COLO668 (cell line): ENCODE data around the gene VSTM2B.

ENCODE experiments used
- DNase-seq: peaks from one replicate; lab custom pipeline; 2025; ENCODE audit not compliant: unreplicated experiment; lab: John Stamatoyannopoulos, UW

The VSTM2B gene

GRCh38 chr19:29495901-29496441, 29.8 kb upstream of the VSTM2B start:
- DNase-seq: no peak

DNA sequence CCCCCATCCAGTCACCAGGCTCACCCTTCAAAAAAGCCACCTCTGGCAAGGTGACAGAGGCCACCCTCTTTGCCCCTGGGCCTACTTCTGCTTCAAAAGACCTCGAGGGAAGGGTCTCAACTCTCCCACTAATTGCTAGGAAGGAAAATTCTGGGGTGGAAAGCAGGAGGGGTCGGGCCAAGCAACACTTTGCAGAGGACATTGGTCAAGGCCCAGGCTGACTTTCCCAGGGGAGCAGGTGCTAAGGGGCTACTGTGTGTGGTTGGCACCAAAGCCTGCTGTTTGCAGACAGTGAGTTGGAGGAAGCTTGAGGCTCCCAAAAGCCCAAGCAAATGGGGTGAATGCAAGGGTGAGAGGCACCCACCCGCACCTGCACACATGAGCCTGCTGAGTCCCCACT, 28.6 kb upstream of the VSTM2B start:
- DNase-seq: no peak

GRCh38 chr19:29497686-29498436, 27.9 kb upstream of the VSTM2B start:
- DNase-seq: no peak

DNA sequence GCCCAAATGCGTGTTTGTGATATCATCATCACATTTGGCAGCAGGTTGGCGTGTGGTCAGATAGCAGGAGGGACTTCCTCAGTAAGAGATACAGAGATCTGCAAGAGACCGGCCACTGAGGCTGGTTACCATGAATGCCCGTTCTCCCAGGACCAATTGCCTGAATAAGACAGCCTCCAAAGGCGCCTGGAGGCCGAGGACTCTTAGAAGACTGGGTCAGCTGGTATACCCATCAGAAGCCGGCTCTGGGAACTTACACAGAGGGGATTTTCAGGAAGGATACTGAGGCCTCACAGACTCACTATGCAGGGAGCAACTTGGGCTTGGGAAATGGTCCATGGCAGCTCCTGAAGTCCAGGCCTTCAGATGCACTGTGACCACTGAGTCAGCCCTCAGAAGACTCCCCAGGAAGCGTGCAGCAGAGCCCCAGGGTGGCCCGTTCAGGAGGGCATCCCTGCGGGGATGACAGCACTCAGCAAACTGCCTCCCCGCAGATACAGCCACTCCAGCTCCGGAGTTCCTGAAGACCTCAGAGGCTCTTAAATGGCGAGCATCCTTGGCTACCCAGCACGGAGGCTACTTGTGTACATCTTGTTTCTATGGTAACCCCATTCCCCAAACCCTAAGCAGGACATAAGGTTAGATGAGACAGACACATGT, 26.4 kb upstream of the VSTM2B start:
- no peak for DNase-seq

DNA sequence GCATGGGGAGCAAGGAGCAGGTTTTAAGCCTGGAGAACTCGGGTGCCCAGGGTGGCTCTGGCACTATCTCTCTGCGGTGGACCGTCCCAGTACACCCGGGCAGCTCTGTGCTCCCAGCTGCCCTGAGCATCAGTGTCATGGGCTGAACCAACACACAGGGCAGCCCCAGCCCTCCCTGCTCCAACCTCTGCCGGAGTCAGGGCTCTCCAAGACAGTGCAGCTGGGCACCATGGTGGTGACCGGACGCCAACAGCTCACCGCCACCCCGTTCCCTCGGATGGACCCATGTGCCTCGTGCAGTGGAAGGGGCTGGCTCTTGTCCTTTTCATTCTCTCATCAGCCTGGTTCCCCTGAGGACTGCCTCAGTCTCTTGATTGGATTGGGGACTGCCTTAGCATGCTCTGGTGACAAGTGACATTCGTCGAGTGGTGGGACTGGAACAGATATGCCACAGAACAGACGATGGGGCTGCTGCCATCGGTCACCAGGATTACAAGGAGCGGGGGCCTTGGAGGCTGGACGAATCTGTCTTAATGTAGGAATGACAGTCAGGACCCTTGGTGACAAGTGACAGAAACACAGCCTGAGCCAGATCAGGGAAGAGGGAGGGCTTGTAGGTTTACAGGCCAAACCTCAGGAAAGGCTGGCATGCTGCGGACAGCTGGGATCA, 25.7 kb upstream of the VSTM2B start:
- DNase-seq: no peak

- DNase-seq: no peak
Observed at GRCh38 chr19:29501816-29502580, 23.8 kb upstream of the VSTM2B start.

- no peak for DNase-seq
Observed at GRCh38 chr19:29502581-29502850, 23.3 kb upstream of the VSTM2B start.

- DNase-seq: no peak
Observed at GRCh38 chr19:29503140-29503758, 22.5 kb upstream of the VSTM2B start.

DNA sequence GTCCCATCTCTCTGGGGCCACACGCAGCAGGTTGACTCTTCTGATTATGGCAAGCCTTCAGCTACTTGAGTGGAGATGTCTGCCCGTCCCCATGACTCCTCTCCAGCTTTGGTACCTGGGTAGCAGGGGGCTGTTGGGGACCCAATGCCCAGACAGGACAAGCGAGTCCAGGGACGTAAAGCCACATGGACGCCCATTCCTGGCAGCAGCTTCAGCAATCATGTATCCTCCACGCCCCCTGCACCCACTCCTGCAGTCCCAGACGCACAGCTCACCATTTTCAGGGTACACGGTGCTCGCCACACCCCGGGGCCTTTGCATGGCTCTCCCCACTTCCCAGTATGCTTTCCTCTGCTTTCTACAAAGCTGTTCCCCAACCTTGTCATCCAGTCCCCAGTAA, 22.0 kb upstream of the VSTM2B start:
- DNase-seq: no peak

DNA sequence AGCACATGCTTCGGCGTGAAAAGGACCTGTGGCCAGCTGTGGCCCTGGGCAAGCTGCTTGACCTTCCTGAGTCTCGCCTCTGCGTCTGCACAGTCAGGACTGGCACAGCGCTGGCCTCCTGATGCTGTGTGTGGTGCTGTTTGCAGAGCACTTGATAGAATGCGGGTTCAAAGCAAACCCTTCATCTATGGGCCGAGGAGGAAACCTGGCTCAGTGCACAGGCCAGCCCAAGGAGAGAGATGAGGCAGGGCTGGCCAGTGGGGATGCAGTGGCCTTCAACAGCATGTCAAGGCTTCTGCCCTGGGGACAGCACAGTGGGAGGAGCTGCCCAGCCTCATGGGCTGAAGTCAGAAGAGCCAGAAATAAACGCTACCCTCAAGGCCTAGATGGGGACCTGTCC, 21.3 kb upstream of the VSTM2B start:
- no peak for DNase-seq

DNA sequence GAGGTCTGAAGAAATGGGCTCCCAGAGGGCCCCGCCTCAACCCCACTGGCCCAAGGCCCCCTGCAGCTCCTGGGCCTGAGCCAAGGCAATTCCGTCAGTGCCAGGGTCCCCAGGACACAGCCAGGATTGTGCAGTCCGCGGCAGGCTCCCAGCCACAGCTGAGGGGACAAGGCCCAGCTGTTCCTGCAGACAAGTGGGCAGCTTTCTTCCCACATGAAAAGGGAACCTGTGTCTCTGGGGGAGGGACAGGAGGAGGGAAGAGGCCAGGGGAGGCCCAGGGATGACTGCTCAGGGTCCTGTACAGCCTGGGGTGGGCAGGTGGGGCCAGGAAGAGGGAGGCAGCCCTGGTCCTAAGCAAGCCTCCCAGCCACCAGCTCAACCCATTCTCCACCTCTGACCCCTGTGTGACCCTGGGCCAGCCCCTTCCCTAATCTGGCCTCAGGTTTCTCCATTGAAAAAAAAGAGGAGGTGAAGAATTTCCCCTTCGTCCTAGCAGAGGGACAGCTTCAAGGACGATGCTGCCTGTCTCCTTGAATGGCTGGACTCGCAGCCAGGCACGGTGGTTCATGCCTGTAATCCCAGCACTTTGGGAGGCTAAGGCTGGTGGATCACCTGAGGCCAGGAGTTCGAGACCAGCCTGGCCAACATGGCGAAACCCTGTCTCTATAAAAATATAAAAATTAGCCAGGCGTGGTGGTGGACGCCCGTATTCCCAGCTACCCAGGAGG, 20.5 kb upstream of the VSTM2B start:
- DNase-seq: no peak

DNA sequence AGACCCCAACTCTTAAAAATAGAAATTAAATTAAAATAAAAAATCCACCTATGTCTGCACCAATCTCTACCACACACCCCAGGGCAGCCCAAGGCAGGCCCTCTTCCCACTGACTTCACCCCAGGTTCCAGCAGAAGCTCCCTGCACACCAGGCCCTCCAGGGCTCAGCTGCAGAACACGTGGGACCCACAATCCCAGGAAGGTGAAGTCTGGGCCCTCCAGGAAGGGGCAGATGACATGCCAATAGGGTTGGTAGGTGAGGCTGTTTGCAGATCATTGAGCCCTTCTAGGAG, 19.2 kb upstream of the VSTM2B start:
- DNase-seq: no peak

- DNase-seq: no peak
Observed at GRCh38 chr19:29507081-29507860, 18.5 kb upstream of the VSTM2B start.

DNA sequence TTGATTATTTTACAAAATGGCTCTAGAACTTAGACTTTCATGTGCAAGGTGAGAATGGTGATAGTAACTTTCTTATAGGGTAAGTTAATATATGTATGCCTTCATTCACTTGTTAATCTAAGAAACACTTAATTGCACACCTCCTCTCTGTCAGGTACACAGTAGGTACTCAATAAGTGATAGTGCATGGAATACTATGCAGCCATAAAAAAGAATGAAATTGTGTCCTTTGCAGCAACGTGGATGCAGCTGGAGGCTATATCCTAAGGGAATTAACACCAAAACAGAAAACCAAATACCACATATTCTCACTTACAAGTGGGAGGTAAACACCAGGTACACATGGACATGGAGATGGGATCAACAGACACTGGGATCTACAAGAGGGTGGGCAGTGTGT, 17.6 kb upstream of the VSTM2B start:
- DNase-seq: no peak

DNA sequence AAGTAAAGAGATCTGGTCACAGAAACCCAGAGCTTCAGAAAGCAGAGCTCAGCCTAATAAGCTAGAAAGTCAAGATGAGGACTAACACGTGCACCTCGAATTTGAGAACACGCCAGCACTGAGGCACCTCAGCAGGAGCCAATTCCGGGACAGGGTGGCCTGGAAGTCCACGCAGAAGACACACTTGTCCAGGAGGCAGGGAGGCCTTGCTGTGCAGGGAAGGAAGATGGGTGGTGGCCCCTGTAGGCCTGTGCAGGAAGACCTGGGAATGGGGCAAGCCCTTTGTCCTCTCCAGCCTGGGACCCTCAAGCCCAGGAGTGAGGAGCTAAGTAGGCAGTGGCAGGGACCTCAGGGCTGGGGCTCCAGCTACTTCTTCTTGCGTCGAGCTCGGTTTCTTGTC, 16.3 kb upstream of the VSTM2B start:
- no peak for DNase-seq

DNA sequence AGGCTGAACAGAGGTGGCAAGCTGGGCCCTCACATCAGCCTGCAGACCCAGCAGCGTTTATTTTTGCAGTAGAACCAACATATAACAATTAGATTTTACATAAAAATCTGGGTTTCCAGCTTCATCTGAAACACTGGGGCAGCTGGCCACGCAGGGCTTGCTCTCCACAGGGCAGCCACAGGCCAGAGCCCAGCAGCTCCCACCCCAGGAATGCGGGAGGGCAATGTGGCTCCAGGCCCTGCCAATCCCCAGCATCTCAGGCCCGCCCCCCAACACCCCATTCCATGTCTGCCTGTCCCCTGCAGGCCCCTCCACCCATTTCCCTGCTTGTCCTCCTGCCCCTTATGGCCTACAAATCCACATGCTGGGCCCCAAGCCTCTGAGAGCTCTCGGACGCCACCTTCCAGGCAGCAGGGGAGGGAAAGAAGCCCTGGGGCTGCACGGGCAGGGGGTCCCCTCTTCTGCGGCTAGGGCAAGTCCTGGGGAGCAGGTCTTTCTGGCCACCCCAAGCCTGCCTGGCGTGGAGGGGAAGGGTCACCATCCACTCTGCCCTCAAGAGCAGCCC, 15.0 kb upstream of the VSTM2B start:
- DNase-seq: no peak

GRCh38 chr19:29511768-29512167, 14.0 kb upstream of the VSTM2B start:
- DNase-seq: no peak

DNA sequence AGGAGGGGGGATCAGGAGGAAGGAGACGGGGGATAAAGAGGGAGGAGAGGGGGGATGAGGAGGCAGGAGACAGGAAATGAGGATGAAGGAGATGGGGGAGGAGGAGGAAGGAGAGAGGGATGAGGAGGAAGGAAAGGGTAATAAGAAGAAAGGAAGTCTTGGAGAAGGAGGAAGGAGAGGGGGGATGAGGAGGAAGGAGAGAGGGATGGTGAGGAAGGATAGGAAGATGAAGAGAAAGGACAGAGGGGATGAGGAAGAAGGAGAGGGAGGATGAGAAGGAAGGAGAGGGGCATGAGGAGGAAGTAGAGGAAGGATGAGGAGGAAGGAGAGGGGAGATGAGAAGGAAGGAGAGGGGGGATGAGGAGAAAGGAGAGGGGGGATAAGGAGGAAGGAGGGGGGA, 13.0 kb upstream of the VSTM2B start:
- no peak for DNase-seq

DNA sequence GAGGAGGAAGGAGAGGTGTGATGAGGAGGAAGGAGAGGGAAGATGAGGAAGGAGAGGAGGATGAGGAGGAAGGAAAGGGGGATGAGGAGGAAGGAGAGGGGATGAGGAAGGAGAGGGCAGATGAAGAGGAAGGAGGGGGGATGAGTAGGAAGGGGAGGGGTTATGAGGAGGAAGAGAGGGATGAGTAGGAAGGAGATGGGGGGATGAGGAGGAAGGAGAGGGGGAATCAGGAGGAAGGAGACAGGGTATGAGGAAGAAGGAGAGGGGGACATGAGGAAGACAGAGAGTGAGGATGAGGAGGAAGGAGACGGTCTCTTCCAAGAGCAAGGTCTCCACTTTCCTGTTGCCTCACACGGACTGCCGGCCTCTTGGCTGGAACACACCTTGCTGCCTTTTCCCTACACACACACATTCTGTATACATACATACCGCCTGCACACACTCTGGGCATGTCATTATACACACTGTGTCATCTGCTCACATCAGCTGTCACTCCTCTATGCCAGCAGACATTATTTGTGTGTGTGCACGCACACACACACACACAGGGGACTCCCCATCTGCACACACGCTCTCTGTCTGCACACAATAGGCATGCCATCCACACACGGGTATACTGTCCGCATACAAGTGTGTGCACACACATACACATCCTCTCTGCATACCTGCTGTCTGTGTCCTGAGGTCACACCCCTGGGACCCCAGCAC, 11.1 kb upstream of the VSTM2B start:
- no peak for DNase-seq
